Measurements from ENCODE around the gene GAL3ST3. TPM values are rescaled to one million over a fixed set of nuclear protein-coding genes. Genes with fewer than 3 reads are reported as not detected.
"Not testable (repeated sequence)": the region's sequence is repeated elsewhere in the genome, so short reads cannot be mapped to it uniquely, and the experiment has no call there.

The GAL3ST3 gene
- total RNA-seq (2014; rRNA removed; shearing (Covaris generic); ENCODE audit: low replicate concordance), result not detected in 2 replicates

DNA sequence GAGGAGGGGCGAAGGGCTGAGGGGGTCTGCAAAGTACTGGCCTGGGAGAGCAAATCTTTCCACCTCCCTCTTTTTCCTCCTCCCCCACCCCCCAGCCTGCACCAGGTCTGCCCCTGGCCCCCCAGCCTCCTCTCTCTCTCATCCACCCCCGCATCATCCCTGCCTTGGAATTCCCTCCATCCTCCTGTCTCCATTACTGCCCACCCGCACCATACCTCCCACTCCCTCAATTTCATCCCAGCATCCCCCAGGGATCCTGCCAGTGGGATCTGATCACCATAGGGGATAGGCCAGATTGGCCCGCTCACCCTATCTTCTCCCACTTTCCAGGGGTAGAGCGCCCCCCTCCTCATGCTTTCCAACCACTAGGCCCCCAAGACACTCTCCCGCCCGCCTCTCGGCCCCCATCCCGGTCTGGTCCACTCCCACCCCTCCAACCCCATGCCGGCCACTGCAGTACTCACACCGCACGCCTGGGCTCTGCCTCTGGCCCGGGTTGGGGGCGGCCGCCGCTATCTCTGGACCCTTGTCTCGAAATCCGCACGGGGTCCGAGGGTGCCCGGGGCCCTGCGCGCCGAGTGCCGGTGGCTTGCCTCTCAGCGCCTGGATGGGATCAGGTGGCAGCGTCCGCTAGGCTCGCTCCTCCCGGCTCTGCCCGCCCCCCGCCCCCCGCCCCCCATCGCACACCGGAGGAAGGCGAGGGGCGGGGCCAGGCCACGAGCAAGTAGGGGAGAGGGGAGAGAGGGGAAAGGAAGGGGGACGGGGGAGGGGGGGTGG, at the start of gene GAL3ST3:
GAL3ST3 (minus strand) TSS at position 615 of the 777 bp plus-strand sequence. CDS start 3,746 bp downstream, outside the sequence.
- in situ Hi-C loops (cut with HindIII; ENCODE audit: low pct_unique_long_range_greater_than_20kb, low sequenced_read_pairs), result no loop called here

GRCh38 chr11:66092125-66092524, 43.2 kb upstream of the GAL3ST3 start:
- in situ Hi-C loops (cut with HindIII; ENCODE audit: low pct_unique_long_range_greater_than_20kb, low sequenced_read_pairs), result not testable (repeated sequence)

More for the DNA sequence above, at the start of gene GAL3ST3:
- no peak for DNase-seq (ENCODE audit: low read depth)

DNA sequence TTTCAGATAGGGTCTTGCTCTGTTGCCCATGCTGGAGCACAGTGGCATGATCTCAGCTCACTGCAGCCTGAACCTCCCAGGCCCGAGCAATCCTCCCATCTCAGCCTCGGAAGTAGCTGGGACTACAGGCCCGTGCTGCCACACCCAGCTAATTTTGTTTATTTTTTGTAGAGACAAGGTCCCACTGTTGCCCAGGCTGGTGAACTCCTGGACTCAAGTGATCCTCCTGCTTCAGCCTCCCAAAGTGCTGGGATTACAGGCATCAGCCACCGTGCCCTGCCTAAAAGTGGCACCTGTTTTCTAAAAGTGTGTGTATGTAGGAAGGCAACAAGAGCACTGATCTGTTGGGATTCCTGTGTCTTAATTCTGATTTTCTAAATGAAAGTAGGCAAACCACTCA, 41.3 kb upstream of the GAL3ST3 start:
- in situ Hi-C loops (cut with HindIII; ENCODE audit: low pct_unique_long_range_greater_than_20kb, low sequenced_read_pairs), result no loop called here

More at GRCh38 chr11:66092125-66092524, 43.2 kb upstream of the GAL3ST3 start:
- DNase-seq (ENCODE audit: low read depth), result not testable (repeated sequence)

GRCh38 chr11:66089067-66089466, 40.1 kb upstream of the GAL3ST3 start:
- in situ Hi-C loops (cut with HindIII; ENCODE audit: low pct_unique_long_range_greater_than_20kb, low sequenced_read_pairs), result no loop called here
- DNase-seq (ENCODE audit: low read depth), result no peak

More for the DNA sequence above, 41.3 kb upstream of the GAL3ST3 start:
- DNase-seq (ENCODE audit: low read depth), result no peak

- in situ Hi-C loops (cut with HindIII; ENCODE audit: low pct_unique_long_range_greater_than_20kb, low sequenced_read_pairs), result no loop called here
- no peak for DNase-seq (ENCODE audit: low read depth)
These were observed 38.4 kb upstream of the GAL3ST3 start for GRCh38 chr11:66087148-66087908.

GRCh38 chr11:66084821-66085475, 36.0 kb upstream of the GAL3ST3 start:
- DNase-seq (ENCODE audit: low read depth), result no peak
- in situ Hi-C loops (cut with HindIII; ENCODE audit: low pct_unique_long_range_greater_than_20kb, low sequenced_read_pairs), result no loop called here

GRCh38 chr11:66083767-66084166, 34.8 kb upstream of the GAL3ST3 start:
- no peak for DNase-seq (ENCODE audit: low read depth)
- in situ Hi-C loops (cut with HindIII; ENCODE audit: low pct_unique_long_range_greater_than_20kb, low sequenced_read_pairs), result no loop called here

DNA sequence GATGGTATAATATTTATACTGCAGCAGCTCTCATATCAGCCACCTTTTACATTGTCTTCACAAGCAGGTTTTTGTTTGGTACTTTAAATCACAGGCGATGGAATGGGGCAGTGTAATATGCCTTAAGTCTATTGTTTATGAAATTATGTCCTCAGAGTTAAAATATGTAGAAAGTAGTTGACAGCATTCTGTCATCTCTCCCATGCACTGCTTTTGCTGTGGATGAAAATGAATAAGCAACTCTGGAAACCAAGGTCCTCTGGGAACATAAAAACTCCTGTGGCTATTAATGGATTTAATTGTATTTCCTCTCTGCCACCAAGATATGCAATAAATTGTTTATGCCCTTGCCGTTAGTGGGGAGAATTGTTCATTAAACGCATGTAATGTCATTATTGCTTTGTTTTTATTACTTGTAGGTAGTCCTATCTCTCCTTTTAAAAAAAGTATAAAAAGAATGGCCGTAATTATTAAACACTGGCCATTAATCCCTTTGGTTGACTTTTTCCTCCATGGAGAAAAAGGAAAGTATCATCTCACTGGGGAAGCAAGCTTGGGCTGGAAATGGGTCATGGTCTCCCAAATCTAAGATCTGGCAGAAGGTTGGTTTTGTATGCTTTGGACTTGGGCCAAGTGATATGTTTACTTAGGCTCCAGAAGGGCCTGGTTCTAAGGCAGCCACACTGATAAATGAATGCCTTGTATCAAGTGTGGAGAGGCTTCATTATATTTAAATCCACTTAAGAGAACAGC, 34.2 kb upstream of the GAL3ST3 start:
- in situ Hi-C loops (cut with HindIII; ENCODE audit: low pct_unique_long_range_greater_than_20kb, low sequenced_read_pairs), result no loop called here
- DNase-seq (ENCODE audit: low read depth), result no peak

- no peak for DNase-seq (ENCODE audit: low read depth)
- in situ Hi-C loops (cut with HindIII; ENCODE audit: low pct_unique_long_range_greater_than_20kb, low sequenced_read_pairs), result no loop called here
These were observed 32.5 kb upstream of the GAL3ST3 start for GRCh38 chr11:66081505-66081904.

GRCh38 chr11:66080055-66080817, 31.3 kb upstream of the GAL3ST3 start:
- DNase-seq (ENCODE audit: low read depth), result peak; percentile 12
- in situ Hi-C loops (cut with HindIII; ENCODE audit: low pct_unique_long_range_greater_than_20kb, low sequenced_read_pairs), result no loop called here

DNA sequence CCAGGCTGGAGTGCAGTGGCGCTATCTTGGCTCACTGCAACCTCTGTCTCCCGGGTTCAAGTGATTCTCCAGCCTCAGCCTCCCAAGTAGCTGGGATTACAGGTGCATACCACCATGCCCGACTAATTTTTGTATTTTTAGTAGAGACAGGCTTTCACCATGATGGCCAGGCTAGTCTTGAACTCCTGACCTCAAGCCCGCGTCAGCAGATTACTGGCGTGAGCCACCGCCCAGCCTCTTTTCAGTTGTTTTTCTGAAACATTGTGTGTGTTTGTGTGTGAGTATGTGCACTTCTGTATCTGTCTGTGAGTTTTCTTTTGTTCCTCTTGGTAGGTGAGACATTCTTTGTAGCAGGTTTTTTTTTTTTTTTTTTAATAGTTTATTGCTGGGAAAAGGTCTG, 30.0 kb upstream of the GAL3ST3 start:
- in situ Hi-C loops (cut with HindIII; ENCODE audit: low pct_unique_long_range_greater_than_20kb, low sequenced_read_pairs); DNase-seq (ENCODE audit: low read depth): not testable (repeated sequence)

- DNase-seq (ENCODE audit: low read depth), result no peak
These were observed 29.0 kb upstream of the GAL3ST3 start for GRCh38 chr11:66077927-66078326.

GRCh38 chr11:66076561-66076960, 27.6 kb upstream of the GAL3ST3 start:
- no peak for DNase-seq (ENCODE audit: low read depth)
- in situ Hi-C loops (cut with HindIII; ENCODE audit: low pct_unique_long_range_greater_than_20kb, low sequenced_read_pairs), result no loop called here

More at GRCh38 chr11:66077927-66078326, 29.0 kb upstream of the GAL3ST3 start:
- in situ Hi-C loops (cut with HindIII; ENCODE audit: low pct_unique_long_range_greater_than_20kb, low sequenced_read_pairs), result no loop called here

DNA sequence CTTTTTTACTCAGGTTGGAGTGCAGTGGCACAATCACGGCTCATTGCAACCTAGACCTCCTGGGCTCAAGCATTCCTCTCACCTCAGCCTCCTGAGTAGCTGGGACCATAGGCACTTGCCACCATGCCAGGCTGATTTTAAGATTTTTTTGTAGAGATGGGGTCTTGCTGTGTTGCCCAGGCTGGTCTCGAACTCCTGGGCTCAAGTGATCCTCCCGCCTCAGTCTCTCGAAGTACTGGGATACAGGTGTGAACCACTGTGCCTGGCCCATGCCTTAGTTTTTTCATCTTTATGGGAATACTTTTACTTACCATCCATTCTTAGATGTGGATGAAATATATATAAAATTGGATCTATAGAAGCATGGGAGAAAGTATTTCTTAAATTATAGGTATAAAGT, 26.3 kb upstream of the GAL3ST3 start:
- DNase-seq (ENCODE audit: low read depth), result no peak
- in situ Hi-C loops (cut with HindIII; ENCODE audit: low pct_unique_long_range_greater_than_20kb, low sequenced_read_pairs), result no loop called here

DNA sequence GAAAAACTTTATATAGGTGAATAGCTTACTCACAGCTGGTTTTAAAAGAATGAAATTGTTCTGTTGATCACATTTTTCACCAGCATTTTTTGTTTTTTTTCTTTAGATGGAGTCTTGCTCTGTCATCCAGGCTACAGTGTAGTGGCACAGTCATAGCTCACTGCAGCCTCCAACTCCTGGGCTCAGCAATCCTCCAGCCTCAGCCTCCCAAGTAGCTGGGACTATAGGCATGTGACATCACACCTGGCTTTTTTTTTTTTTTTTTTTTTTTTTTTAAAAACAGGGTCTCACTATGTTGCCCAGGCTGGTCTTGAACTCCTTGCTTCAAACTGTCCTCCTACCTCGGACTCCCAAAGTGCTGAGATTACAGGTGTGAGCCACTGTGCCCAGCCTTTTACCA, 24.7 kb upstream of the GAL3ST3 start:
- in situ Hi-C loops (cut with HindIII; ENCODE audit: low pct_unique_long_range_greater_than_20kb, low sequenced_read_pairs), result no loop called here
- DNase-seq (ENCODE audit: low read depth), result no peak

GRCh38 chr11:66072518-66072917, 23.6 kb upstream of the GAL3ST3 start:
- in situ Hi-C loops (cut with HindIII; ENCODE audit: low pct_unique_long_range_greater_than_20kb, low sequenced_read_pairs), result no loop called here
- DNase-seq (ENCODE audit: low read depth), result no peak

DNA sequence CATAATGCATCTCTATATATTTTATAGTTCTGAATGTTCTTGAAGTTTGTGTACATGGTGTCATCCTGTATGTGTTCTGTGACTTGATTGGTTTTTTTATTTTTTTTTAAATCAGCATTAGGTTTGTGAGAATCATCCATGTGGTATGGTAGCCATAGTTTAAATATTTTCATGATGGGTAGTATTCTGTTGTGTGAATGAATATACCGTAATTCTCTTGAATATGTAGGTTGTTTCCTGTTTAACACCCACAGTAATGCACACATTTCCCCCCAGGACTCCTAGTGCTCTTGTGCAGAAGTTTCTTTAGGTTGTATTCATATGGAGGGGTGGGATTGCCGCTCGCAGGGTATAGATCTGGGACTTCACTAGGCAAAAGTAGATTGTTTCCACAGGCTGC, 23.1 kb upstream of the GAL3ST3 start:
- no peak for DNase-seq (ENCODE audit: low read depth)
- in situ Hi-C loops (cut with HindIII; ENCODE audit: low pct_unique_long_range_greater_than_20kb, low sequenced_read_pairs), result no loop called here

All from Caki2 (cell line).